PC-3 (cell line): Measurements from ENCODE around the gene SSRP1.

Experiments used
- EZH2phosphoT487 ChIP-seq: fragments of 300-600 bp; sonication (generic); IDR thresholded peaks from 2 replicates; pipeline ENCODE4 v1.6.1; 2018; ENCODE audit warnings: mild to moderate bottlenecking, antibody characterized with exemption, low read length, borderline replicate concordance
- TF ChIP-seq, protein P1 (sequence below): fragments of 300-600 bp; sonication (generic); conservative IDR thresholded peaks from 2 replicates; pipeline ENCODE4 v1.5.1; 2017; ENCODE audit warnings: antibody characterized with exemption, low read depth, mild to moderate bottlenecking, low read length

DNA sequence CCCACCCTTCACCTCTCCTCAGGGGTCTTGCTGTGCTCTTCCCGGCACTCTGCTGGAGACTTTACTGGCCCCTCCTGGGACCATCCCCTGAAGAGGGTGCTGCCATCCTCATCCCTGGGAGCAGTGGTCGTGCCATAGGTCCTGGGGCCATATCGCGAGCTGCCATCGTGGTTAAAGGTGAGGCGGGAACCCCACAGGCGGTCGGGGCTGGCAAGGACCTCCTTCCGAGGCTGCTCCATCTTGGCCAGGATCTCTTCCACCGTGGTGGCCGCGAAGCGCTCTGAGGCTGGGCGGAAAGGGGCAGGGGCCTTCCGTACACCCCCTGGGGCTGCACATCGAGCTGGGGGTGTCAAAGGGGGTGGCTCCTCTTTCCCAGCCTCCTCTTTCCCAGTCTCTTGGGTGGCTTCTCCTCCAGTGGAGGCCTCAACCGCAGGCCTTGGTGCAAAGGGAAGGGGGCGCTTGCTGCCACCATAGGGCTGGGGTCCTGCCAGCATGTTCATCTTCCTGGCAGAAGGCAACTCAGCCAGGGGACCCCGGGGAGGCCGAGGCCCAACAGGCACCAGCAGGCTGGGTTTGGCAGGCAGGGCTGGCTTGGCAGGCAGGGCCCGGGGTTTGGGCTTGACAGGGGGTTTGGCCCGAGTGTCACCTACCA is 15.5 kb downstream of the SSRP1 start:
- TF ChIP-seq, protein P1, sequence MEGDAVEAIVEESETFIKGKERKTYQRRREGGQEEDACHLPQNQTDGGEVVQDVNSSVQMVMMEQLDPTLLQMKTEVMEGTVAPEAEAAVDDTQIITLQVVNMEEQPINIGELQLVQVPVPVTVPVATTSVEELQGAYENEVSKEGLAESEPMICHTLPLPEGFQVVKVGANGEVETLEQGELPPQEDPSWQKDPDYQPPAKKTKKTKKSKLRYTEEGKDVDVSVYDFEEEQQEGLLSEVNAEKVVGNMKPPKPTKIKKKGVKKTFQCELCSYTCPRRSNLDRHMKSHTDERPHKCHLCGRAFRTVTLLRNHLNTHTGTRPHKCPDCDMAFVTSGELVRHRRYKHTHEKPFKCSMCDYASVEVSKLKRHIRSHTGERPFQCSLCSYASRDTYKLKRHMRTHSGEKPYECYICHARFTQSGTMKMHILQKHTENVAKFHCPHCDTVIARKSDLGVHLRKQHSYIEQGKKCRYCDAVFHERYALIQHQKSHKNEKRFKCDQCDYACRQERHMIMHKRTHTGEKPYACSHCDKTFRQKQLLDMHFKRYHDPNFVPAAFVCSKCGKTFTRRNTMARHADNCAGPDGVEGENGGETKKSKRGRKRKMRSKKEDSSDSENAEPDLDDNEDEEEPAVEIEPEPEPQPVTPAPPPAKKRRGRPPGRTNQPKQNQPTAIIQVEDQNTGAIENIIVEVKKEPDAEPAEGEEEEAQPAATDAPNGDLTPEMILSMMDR, result no peak
- no peak for TF ChIP-seq EZH2phosphoT487
